Bronchial epithelial cell (primary cell): ENCODE measurements around the gene DGKD. TPM values are rescaled to one million over a fixed set of nuclear protein-coding genes. Genes with fewer than 3 reads are reported as not detected.

Experiments used
- DNase-seq: peaks from one replicate; pipeline ENCODE4 v3.0.0-alpha.2; 2010; ENCODE audit warnings: low read depth
- FAIRE-seq: peaks from 2 replicates; lab custom pipeline; 2011; peaks lifted over from hg19 to GRCh38; lab: Jason Lieb, UNC
- H3K27me3 ChIP-seq: 2 replicates; pipeline ENCODE4 v1.5.1; 2011; ENCODE audit warnings: low read length; ENCODE audit not compliant: control insufficient read depth, insufficient read depth
- H3K36me3 ChIP-seq: 2 replicates; pipeline ENCODE4 v1.5.1; 2011; ENCODE audit warnings: low read length; ENCODE audit not compliant: control insufficient read depth, insufficient read depth
- H3K4me3 ChIP-seq: 2 replicates; pipeline ENCODE4 v1.5.1; 2011; ENCODE audit warnings: mild to moderate bottlenecking, low read depth, low read length, control low read depth
- total RNA-seq: library from RNA; depleted of rRNA; stranded (reverse); fragments of >200 nt; gene quantifications from 2 replicates; pipeline ENCODE4 v1.2.1, GENCODE V29; 2014
- TF ChIP-seq, protein P1 (sequence below): IDR thresholded peaks from 2 replicates; pipeline ENCODE4 v1.5.1; 2011; ENCODE audit warnings: mild to moderate bottlenecking, moderate library complexity, low read length, control low read depth, inconsistent platforms; ENCODE audit not compliant: insufficient read depth, severe bottlenecking

Gene DGKD
- total RNA-seq, 1 donor from 2014 or later: 14.5 TPM

DNA sequence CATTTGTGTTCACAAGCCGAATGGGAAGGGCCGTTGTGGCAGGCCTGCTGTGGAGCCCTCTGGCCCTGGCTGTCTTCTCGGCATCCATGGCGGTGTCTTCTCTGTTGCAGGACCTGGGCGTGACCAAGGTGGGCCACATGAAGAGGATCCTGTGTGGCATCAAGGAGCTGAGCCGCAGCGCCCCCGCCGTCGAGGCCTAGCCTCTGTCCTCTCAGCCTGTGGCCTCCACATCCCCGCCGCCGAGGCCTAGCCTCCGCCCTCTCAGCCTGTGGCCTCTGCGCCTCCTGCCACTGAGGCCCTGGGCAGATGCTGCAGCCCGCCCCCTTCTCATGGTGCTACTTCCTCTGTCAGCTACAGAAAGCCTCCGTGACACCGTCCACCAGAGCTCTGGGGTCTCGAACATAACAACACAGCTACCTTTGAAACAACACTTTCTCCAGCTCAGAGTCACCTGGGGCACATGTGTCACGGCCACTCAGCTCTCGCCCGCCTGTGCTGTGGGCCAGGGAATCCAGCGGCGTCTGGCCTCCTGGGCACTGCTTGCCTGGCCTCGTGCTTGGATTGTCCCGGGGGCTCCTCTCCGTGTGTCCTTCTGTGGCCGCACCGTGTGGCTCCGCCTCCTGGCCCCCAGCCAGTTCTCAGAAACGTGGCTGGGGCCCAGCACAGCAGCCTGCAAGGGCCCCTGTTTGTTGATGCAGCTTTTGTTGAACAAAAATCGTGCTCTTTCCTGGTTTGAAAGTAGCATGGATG lies 115.1 kb downstream of the DGKD start:
- Histone ChIP-seq H3K27me3 (no peaks in the 10 kb centered on the region), H3K36me3 (peaks cover 2% of the 10 kb centered on the region), H3K4me3 (no peak overlapping the region)
- DNase-seq (no peak), FAIRE-seq (no peak)
- TF ChIP-seq, protein P1, sequence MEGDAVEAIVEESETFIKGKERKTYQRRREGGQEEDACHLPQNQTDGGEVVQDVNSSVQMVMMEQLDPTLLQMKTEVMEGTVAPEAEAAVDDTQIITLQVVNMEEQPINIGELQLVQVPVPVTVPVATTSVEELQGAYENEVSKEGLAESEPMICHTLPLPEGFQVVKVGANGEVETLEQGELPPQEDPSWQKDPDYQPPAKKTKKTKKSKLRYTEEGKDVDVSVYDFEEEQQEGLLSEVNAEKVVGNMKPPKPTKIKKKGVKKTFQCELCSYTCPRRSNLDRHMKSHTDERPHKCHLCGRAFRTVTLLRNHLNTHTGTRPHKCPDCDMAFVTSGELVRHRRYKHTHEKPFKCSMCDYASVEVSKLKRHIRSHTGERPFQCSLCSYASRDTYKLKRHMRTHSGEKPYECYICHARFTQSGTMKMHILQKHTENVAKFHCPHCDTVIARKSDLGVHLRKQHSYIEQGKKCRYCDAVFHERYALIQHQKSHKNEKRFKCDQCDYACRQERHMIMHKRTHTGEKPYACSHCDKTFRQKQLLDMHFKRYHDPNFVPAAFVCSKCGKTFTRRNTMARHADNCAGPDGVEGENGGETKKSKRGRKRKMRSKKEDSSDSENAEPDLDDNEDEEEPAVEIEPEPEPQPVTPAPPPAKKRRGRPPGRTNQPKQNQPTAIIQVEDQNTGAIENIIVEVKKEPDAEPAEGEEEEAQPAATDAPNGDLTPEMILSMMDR: no peak

DNA sequence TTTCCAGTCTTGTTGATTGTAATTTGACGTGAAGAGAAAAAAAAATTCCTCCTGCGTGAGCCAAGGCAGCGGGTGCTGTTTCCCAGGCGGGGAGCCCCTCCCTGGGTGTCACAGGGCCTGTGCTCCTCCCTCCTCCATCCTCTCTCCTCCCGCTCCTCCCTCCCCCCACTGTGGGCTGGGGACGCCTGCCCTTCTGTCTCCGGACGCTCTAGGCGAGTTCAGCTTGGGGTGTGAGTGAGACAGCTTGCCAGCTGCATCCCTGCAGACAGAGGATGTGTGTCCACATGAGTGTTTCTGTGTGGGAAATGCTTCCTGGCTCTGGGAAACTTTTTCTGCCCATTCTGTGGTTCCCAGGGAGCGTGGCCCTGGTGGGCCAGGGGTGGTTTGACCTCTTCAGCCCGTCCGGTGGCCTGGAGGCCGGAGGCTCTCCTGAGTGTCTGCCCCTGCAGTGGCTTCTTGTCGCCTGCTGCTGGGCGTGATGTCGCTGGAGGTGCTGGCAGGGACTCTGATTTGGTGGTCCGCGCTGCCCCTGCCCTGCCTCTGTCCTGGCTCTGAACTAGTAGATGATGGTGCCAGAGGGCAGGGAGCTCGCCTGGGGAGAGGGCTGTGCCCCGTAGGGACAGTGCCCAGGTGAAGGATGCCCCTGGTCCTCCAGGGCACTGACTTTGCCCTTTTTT lies 115.9 kb downstream of the DGKD start:
- TF ChIP-seq, protein P1: no peak
- no peak for DNase-seq
- FAIRE-seq: no peak
- no peaks in the 10 kb centered on the region for H3K27me3 ChIP-seq
- peaks cover 2% of the 10 kb centered on the region for H3K36me3 ChIP-seq
- no peak overlapping the region for H3K4me3 ChIP-seq

DNA sequence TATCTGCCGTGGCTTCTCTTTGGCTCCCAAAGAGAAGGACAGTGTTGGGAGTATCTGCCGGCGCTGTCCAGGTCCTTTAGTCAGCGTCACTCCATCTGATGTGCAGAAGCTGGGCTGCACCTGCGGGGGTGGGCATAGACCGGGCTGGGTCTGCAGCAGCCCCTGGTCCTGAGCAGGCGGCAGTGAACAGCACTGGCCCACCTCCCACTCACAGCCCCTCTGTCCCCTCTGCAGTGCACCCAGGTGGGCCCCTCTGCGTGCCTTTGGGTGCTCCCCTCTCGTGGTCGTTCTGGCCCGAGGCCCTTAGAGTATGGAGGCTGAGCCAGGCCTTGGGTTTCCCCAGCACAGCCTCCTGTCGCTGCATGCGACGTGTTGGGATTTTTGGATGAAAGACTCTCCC lies 116.5 kb downstream of the DGKD start:
- peaks cover 3% of the 10 kb centered on the region for H3K36me3 ChIP-seq
- DNase-seq: no peak

DNA sequence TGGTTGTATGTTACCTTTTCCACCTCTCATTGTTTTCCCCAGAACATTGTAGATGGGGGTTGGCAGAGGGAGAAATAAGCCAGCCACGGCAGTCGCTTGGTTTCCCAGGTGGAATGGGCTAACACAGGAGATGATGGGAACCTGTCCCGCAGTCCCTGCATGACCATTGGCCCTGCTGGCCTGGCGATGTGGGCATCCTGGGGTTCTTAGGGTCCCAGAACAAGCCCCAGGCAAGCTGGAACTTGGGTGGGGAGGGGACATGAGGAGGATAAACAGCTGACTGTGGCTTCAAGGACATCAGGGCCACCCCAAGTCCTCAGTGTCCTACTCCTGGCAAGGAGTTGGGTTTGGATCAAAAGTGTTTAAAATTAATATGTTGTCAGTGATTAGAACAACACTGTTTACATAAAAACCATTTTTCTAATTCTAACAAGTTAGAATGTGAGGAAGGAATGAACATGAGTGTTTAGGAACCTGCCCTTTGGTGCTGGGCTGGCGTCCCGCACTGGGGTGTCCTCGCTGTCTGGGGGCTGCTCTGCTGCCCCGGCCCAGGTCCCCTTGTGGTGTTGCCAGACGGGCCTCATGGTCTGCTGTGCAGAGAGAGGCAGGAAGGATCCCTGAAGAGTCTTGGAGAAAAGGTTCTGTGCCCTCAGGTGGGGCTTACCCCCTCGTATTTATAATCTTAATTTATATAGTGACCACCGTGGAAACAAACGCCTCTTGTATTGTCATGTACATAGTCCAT lies 117.2 kb downstream of the DGKD start:
- peaks cover 5% of the 10 kb centered on the region for H3K36me3 ChIP-seq
- DNase-seq (no peak), FAIRE-seq (no peak)

More for the DNA sequence above, 116.5 kb downstream of the DGKD start:
- no peaks in the 10 kb centered on the region for H3K27me3 ChIP-seq
- FAIRE-seq: no peak
- H3K4me3 ChIP-seq: no peak overlapping the region
- TF ChIP-seq, protein P1: no peak

DNA sequence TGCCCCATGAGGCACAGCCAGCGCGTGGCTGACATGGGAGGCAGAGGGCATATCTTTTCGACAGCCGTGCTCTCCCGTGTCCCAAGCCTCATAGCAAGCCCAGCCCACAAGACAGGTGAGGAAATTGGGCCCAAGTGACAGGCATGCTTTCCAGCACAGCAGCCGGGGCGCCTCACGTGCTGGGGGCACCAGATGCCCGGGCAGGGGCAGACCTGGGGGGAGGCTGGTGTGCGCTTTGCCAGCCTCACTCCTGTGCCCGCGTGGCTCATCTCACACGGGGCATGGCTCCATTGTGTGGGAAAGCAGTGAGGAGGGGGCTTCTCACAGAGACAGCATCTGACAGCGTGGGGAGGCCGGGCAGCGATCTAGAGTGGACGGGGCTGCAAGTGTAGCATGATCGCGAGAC lies 119.1 kb downstream of the DGKD start:
- H3K27me3 ChIP-seq: no peaks in the 10 kb centered on the region
- DNase-seq (no peak), FAIRE-seq (no peak)
- TF ChIP-seq, protein P1: no peak
- H3K4me3 ChIP-seq: no peak overlapping the region
- H3K36me3 ChIP-seq: peaks cover 10% of the 10 kb centered on the region

More for the DNA sequence above, 117.2 kb downstream of the DGKD start:
- H3K27me3 ChIP-seq: no peaks in the 10 kb centered on the region
- no peak overlapping the region for H3K4me3 ChIP-seq
- TF ChIP-seq, protein P1: no peak
